CD4-positive, alpha-beta T cell treated with Interleukin-2 at 100 ng/mL for 4 hours (primary cell): ENCODE measurements around the gene PCLO.

ENCODE experiments used
- DNase-seq: peaks from one replicate; pipeline ENCODE4 v3.0.0-alpha.2; 2020; ENCODE audit warnings: low spot score

Gene PCLO, protein sequence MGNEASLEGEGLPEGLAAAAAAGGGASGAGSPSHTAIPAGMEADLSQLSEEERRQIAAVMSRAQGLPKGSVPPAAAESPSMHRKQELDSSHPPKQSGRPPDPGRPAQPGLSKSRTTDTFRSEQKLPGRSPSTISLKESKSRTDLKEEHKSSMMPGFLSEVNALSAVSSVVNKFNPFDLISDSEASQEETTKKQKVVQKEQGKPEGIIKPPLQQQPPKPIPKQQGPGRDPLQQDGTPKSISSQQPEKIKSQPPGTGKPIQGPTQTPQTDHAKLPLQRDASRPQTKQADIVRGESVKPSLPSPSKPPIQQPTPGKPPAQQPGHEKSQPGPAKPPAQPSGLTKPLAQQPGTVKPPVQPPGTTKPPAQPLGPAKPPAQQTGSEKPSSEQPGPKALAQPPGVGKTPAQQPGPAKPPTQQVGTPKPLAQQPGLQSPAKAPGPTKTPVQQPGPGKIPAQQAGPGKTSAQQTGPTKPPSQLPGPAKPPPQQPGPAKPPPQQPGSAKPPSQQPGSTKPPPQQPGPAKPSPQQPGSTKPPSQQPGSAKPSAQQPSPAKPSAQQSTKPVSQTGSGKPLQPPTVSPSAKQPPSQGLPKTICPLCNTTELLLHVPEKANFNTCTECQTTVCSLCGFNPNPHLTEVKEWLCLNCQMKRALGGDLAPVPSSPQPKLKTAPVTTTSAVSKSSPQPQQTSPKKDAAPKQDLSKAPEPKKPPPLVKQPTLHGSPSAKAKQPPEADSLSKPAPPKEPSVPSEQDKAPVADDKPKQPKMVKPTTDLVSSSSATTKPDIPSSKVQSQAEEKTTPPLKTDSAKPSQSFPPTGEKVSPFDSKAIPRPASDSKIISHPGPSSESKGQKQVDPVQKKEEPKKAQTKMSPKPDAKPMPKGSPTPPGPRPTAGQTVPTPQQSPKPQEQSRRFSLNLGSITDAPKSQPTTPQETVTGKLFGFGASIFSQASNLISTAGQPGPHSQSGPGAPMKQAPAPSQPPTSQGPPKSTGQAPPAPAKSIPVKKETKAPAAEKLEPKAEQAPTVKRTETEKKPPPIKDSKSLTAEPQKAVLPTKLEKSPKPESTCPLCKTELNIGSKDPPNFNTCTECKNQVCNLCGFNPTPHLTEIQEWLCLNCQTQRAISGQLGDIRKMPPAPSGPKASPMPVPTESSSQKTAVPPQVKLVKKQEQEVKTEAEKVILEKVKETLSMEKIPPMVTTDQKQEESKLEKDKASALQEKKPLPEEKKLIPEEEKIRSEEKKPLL (N-terminal part only)

DNA sequence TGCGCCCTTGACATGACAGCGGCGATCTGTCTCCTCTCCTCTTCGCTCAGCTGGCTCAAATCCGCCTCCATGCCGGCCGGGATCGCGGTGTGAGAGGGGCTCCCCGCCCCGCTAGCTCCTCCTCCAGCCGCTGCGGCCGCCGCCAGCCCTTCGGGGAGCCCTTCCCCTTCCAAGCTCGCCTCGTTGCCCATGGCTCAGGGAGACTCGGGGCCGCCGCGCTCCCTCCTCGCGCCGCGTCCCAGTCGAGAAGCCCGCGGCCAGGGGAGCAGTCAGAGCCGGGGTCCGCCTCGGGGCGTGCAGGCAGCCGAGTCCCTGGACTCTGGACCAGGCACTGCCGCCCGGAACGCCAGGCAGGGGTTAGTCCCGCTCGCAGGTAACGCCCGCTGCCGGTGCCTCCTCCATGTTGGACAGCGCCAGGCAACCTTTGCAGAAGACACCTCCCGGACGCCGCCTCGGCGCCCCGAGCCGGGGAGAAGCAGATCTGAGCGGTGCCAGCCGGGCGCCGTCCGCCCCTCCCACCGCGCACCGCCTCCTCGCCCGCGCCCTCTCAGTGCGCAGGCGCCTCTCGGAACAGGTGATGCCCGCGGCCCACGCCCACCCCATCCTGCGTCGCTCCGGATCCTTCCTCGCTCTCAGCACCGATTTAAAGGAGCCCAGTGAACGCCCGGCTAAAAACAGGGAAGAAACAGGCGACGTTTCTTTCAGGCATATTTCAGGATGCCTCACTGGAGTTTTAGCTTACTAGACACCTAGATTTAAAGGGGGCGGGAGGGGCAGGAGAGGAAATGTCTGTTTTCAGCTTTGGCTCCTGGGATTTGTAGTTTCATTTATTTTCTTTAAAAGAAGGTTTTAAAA, at the start of gene PCLO:
TSS of gene PCLO (minus strand) at position 483 of the 855 bp plus-strand sequence. CDS start at position 191, 292 bp downstream.
- peak; percentile 2 for DNase-seq

DNA sequence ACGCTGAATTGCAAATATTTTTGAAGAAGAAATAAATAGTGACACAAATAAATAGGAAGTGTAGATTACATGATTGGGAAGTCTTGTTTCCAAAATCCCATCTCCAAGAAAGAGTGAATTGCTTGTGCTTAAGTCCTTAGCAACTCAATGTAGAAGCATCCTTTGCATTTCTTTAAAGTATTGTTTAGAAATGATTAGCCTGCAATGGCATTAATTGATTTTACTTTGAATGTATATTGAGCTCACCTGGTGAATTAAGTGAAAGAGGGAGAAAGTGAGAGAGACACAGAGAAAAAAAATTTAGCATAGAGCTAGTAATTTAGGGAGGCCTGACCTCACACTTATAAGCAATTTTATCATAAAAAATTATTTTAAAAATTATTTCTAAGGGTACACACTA, 49.0 kb upstream of the PCLO start:
- DNase-seq = no peak

GRCh38 chr7:83210479-83210878, 47.8 kb upstream of the PCLO start:
- DNase-seq = no peak

DNA sequence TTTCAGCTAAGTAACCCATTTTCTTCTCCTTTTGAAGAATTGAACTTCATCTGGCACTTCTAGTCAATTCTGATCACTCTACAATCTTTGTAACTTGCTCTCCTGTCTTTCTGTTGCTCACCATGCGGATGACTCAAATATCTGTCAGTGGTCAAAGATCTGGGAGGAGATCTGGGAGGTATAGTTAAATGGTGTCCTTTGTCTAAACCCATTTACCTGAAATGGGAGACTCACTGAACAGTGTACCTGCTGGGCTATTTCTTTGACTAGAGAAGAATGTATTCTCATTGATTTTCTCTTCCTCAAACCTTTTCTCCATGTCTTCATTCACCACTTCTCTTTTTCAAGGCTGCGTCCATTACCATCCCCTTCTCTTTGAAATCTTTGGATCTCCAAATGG, 42.0 kb upstream of the PCLO start:
- no peak for DNase-seq

- DNase-seq = no peak
These were observed 38.7 kb upstream of the PCLO start for GRCh38 chr7:83201355-83201754.

DNA sequence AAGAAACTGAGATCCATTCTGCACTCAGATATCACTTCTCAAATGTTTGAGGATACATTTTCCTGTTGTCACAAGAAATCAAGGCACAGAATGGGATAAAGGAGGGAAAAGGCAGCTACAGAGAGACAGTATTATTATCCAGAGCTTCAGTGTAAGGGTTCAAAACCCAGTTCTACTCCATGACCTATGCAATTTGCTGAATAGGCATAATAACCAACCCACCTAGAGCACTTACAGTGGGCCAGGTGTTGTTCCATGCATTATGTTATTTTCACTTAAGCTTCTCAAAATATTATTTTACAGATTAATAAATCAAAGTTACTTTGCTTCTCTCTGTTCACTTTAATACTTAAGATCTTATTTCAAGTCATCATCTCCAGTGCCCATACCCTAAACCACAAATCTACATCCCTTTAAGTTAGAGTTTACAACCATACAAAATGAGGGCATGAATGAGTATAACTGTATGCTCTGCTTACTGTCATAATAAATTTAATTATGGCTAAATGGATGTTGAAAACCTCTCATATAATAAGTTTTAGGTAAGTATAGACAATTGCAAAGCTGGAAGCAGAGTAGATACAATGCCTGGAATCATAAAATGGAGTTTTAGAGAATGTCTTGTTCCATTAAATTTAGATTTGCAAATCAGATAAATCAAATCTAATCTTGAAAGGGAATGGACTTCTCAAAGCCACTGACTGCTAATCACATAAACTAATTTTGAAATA, 28.1 kb upstream of the PCLO start:
- DNase-seq = no peak

DNA sequence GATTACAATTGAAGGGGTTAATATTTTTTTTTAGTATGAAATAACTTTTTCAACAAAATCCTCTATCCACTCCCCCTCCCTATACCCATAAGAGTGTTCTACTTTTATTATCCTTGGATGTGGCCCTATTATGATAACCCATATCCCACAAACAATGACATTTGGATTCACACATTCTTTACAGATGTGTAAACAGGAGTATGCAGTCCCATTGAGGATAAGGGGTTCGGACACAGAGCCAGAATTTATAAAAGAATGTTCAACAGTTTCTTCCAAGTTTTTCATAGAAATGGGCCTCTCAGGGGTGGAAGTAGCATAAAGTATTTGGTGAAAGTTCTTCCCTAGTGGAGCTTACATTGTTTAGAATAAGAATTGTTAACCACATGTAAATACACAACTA, 16.1 kb upstream of the PCLO start:
- no peak for DNase-seq

- no peak for DNase-seq
These were observed 15.4 kb upstream of the PCLO start for GRCh38 chr7:83178066-83178465.

GRCh38 chr7:83173664-83174063, 11.0 kb upstream of the PCLO start:
- DNase-seq = no peak

DNA sequence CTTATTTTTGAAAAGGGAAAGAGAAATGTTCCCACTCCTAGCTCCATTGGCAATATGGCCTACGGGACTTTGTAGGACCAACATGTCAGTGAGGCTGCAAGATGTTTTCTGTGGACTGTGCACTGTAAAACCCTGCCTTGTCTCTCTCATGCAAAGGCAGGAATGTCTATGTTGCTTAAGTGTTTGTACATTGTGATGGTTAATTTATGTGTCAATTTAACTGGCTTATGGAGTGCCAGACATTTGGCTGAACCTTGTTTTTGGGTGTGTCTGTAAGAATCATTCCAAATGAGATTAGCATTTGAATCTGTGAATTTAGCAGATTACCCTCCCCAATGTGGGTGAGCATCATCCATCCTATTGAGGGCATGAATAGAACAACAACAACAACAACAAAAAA, 4.1 kb upstream of the PCLO start:
- no peak for DNase-seq

- DNase-seq = no peak
These were observed 734 bp downstream of the PCLO start for GRCh38 chr7:83161899-83162401.

- no peak for DNase-seq
These were observed 1.5 kb downstream of the PCLO start for GRCh38 chr7:83161186-83161585.

DNA sequence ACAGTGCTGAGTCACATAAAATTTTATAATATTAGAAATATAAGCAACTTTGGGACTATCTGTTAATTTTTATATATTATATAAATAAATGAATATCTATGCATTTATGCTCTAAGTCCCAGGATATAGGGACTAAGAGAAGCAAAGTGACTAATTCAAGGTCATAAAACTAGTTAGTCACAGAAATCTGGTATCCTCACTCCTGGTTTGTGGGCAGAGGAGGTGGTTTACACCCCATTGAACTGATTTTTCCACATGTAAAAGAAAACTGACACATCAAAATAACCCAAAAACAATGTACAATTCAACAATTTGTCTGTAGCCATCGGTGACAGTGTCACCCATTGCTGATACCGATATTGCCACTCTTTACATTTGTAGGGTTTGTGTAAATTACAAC, 3.0 kb downstream of the PCLO start:
- no peak for DNase-seq

GRCh38 chr7:83156006-83156405, 6.7 kb downstream of the PCLO start:
- no peak for DNase-seq

DNA sequence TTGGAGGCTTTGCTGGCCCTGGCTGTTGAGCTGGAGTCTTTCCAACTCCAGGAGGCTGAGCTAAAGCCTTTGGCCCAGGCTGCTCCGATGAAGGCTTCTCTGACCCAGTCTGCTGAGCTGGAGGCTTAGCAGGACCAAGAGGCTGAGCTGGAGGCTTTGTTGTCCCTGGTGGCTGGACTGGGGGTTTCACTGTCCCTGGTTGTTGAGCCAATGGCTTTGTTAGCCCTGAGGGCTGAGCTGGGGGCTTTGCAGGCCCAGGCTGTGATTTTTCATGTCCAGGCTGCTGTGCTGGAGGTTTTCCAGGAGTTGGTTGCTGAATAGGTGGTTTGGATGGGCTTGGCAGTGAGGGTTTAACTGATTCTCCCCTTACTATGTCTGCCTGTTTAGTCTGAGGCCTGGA, 7.3 kb downstream of the PCLO start:
- no peak for DNase-seq

DNA sequence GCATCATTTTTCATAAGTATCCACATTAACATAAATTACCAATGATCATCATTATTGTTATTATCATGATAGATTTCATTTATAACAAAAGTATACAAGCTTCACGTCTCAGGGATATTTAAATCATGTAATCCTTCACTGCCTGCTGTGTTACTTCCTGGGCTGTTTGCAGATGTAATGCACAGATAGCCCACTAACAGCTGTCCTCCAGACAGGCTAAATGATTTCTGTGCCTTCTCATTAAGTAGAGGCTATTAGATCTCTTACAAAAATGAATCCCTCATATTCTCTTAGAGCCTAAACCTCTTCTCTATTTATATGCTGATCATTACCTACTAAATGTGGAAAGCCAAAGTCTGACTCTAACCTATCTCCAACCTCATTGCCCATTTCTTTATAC, 9.3 kb downstream of the PCLO start:
- no peak for DNase-seq

- DNase-seq = no peak
These were observed 12.4 kb downstream of the PCLO start for GRCh38 chr7:83150310-83150709.

DNA sequence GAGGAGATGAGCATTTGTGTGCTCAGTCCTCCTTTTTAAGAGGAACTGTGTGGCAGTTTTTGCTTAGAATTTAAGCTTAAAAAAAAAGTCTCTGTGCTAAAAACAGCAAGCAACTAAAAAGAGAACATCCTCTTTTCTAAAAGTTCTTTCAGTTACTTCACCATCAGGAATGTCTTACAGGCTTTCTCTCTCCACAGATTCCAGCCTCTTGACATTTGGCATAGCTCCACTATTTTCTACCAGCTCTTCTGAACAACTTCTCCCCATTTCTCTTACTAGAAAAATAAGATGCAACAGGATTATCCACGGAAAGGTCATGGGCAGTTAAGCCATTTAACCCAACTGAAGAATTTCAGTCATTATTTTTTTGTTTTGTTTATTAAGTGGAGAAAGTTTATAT, 13.2 kb downstream of the PCLO start:
- DNase-seq = no peak

DNA sequence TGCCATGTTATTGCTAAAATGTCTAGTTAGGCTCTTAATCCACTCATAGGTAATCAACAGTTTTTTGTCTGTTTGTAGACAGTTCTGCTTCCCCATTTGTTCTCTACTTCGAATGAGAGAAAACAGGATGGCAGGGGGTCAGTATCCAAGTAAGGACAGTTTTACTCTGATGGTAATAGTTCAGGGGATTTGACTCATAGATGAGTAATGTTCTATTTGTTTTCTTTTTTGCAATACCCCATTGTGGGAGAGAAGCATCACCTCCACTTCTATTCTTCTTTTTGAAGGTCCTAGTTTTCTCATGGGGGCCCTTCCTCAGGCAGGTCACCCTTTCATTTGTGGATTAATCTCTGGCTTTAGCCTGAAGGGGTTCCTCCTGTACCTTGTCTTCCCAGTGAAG, 13.9 kb downstream of the PCLO start:
- DNase-seq = no peak

- DNase-seq = no peak
These were observed 19.6 kb downstream of the PCLO start for GRCh38 chr7:83143107-83143506.

GRCh38 chr7:83142365-83142764, 20.3 kb downstream of the PCLO start:
- DNase-seq = no peak
